Measurements from ENCODE around the gene PLCH1. TPM values are rescaled to one million over a fixed set of nuclear protein-coding genes. Genes with fewer than 3 reads are reported as not detected.

The PLCH1 gene
- total RNA-seq, 1 experiment from 2014 or later, result 0.34 TPM

DNA sequence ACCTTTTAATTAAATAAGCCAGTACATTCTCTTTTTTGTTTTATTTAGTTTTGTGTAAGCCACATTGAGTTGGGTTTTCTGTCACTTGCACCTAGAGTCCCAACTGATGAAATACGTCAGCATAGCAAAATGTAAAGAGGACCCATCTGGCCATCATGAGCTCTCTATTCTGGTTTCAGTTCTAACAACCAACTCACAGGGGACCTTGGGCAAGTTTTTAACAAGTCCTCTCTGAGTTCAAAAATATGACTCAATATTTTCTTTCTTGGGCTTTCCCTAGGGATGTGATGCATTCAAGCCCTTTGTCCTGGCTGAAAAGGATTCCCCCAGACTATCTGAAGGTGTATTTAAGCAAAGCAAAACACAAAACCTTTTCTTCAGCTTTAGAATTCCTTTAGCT lies 32.9 kb downstream of the PLCH1 start:
- H3K9me3 ChIP-seq (ENCODE audit: low read length), result no peaks in the 10 kb centered on the region
- peak; percentile 32 for DNase-seq
- H3K79me2 ChIP-seq (ENCODE audit: low read length), result no peaks in the 10 kb centered on the region
- H4K20me1 ChIP-seq (ENCODE audit: insufficient read depth, low read depth, low read length), result no peaks in the 10 kb centered on the region
- no peak overlapping the region for H3K4me2 ChIP-seq (ENCODE audit: low read depth, low read length, poor library complexity, severe bottlenecking)
- H2AFZ ChIP-seq (ENCODE audit: low read length), result no peak overlapping the region
- H3K27ac ChIP-seq (ENCODE audit: low read length), result no peak overlapping the region
- H3K4me1 ChIP-seq (ENCODE audit: low read length), result peaks cover 9% of the 10 kb centered on the region
- no peak overlapping the region for H3K4me3 ChIP-seq (ENCODE audit: low read length)
- no peak overlapping the region for H3K9ac ChIP-seq (ENCODE audit: low read length)
- no peaks in the 10 kb centered on the region for H3K36me3 ChIP-seq (ENCODE audit: insufficient read depth, low read length)
- H3K27me3 ChIP-seq (ENCODE audit: low read length), result no peaks in the 10 kb centered on the region
- H3K9me2 ChIP-seq (replicated peaks; ENCODE audit: insufficient read depth, low read length), result no peaks in the 10 kb centered on the region

DNA sequence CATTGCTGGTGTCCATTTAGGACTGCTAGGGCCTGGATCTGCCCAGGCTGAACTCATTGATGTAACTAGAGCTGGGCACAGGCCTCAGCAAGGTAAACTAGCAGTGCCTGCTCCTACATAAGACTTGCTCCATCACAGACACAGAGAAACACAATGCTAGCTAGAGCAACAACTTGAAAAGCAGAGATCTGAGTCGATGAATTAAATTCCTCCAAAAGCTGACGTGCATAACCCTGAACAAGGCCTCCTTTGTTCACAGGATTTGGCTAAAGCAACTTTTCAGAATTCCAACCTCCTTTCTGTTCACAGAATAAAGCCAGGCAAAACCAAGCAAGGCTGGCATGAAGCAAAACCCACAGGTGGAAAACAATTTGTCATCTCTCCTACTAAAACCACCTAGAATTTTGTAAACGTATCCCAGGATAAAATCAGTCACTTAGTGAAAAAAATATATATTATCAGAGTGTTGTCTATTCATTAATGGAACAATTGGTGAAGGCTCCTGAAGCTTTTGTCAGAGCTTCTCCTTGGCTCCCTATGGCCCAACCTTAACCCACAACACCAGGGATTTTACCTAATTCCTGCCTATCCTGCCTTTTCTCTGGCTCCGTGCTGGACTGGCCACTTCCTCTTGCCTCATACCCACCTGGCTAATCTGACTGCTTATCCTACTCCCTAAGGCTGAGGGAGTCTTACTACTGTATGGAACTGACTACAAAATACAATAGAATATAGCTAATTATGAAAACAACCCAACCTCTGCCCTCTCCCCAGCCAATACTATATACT lies 39.9 kb downstream of the PLCH1 start:
- no peak overlapping the region for H3K4me2 ChIP-seq (ENCODE audit: low read depth, low read length, poor library complexity, severe bottlenecking)

DNA sequence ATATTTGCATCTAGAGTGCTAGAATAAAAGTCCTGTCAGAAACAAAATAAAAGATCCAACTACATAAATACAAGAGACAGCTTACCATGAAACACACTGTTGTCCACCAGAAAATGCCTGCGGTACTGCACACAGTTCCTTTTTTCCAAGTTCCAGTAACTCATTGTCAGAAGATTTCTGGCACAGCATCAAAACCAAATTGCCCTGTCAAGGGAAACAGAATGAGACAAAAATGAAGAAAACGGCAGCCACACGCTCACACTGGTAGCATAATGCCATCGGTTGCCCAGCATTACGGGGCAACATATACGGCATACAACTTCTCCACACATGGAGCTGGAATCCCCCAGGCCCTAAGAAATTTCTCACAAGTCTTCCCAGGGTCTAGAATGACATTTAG lies 40.8 kb downstream of the PLCH1 start:
- Histone ChIP-seq H3K9me2 (replicated peaks; ENCODE audit: insufficient read depth, low read length) (no peaks in the 10 kb centered on the region), H3K4me2 (ENCODE audit: low read depth, low read length, poor library complexity, severe bottlenecking) (no peak overlapping the region), H2AFZ (ENCODE audit: low read length) (no peak overlapping the region), H3K27me3 (ENCODE audit: low read length) (no peaks in the 10 kb centered on the region), H3K4me1 (ENCODE audit: low read length) (no peaks in the 10 kb centered on the region), H4K20me1 (ENCODE audit: insufficient read depth, low read depth, low read length) (no peaks in the 10 kb centered on the region), H3K4me3 (ENCODE audit: low read length) (no peak overlapping the region), H3K27ac (ENCODE audit: low read length) (no peak overlapping the region), H3K79me2 (ENCODE audit: low read length) (no peaks in the 10 kb centered on the region), H3K36me3 (ENCODE audit: insufficient read depth, low read length) (no peaks in the 10 kb centered on the region), H3K9me3 (ENCODE audit: low read length) (no peaks in the 10 kb centered on the region), H3K9ac (ENCODE audit: low read length) (no peak overlapping the region)
- peak; percentile 19 for DNase-seq

More for the DNA sequence above, 39.9 kb downstream of the PLCH1 start:
- no peak overlapping the region for H3K9ac ChIP-seq (ENCODE audit: low read length)
- H3K4me3 ChIP-seq (ENCODE audit: low read length), result no peak overlapping the region
- no peaks in the 10 kb centered on the region for H3K9me3 ChIP-seq (ENCODE audit: low read length)
- no peaks in the 10 kb centered on the region for H4K20me1 ChIP-seq (ENCODE audit: insufficient read depth, low read depth, low read length)
- no peaks in the 10 kb centered on the region for H3K9me2 ChIP-seq (replicated peaks; ENCODE audit: insufficient read depth, low read length)
- no peaks in the 10 kb centered on the region for H3K79me2 ChIP-seq (ENCODE audit: low read length)
- no peaks in the 10 kb centered on the region for H3K4me1 ChIP-seq (ENCODE audit: low read length)
- no peak overlapping the region for H2AFZ ChIP-seq (ENCODE audit: low read length)
- H3K27me3 ChIP-seq (ENCODE audit: low read length), result no peaks in the 10 kb centered on the region
- H3K36me3 ChIP-seq (ENCODE audit: insufficient read depth, low read length), result no peaks in the 10 kb centered on the region
- DNase-seq, result no peak
- no peak overlapping the region for H3K27ac ChIP-seq (ENCODE audit: low read length)

DNA sequence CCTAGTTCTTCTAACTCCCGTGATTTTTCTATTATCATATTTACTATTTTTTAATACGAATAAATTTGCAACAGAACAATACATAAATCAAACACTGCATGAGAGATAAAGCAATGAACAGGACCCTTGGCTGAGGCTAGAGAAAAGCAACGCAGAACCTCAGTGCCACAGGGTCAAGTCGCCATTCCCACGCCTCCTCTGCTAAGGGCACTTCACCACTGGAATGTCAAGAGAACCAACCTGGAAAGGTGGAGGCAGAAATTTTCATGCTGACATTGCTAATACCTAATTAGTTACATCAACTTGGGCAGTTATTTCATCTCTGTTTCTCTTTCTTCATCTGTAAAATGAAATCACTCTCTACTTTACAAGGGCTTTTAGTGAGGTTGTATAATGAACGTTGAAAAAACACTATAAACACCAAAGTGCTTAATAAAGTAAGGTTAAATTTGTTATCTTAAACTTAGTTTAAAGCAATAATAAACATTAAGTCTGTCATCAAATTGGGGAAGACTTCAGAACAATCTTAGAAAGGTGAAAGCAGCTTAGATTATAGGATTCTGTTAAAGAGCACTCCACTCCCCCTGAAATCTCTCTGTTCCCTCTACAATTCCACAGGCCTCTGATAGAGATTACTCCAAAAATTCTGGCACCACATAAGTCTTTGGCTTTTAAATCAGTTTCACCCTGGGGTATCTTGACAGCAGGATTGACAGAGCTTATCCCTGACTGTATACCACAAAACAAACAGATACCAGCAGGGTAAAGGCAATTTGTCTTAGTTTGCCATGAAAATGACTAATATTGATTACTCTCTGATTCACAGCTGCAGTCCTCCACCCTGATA lies 41.9 kb downstream of the PLCH1 start:
- Histone ChIP-seq H3K36me3 (ENCODE audit: insufficient read depth, low read length) (no peaks in the 10 kb centered on the region), H3K9me2 (replicated peaks; ENCODE audit: insufficient read depth, low read length) (no peaks in the 10 kb centered on the region), H3K4me3 (ENCODE audit: low read length) (no peak overlapping the region), H3K4me1 (ENCODE audit: low read length) (no peaks in the 10 kb centered on the region), H3K27me3 (ENCODE audit: low read length) (no peaks in the 10 kb centered on the region), H4K20me1 (ENCODE audit: insufficient read depth, low read depth, low read length) (no peaks in the 10 kb centered on the region), H3K27ac (ENCODE audit: low read length) (no peak overlapping the region), H3K9ac (ENCODE audit: low read length) (no peak overlapping the region), H3K9me3 (ENCODE audit: low read length) (no peaks in the 10 kb centered on the region), H2AFZ (ENCODE audit: low read length) (no peak overlapping the region), H3K4me2 (ENCODE audit: low read depth, low read length, poor library complexity, severe bottlenecking) (no peak overlapping the region), H3K79me2 (ENCODE audit: low read length) (no peaks in the 10 kb centered on the region)
- DNase-seq, result peak; percentile 35

DNA sequence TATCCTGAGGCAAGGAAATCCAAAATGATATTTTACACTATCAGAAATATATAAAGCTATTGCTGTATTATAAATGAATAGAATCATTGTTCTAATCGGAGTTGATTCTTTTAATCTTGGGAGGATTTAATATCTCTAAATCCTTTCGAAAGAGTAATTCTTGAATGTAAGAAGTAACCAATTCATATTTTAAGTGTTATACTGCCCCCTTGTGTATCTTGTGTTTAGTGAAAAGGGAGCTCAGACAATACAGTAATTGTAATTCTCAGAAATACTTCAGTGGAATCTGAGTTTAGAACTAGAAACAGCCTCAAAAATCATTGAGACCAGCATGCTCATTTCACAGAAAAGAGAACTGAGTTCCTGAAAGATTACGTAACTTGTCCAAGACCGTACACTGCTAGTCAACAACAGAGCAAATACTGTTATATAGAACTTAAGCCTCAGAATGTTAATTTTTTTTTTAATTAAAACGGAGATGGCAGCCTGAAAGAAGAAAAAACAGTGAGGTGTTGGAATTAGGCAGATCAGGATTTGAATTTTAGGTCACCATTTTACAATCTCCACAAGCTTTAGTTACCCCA lies 42.9 kb downstream of the PLCH1 start:
- Histone ChIP-seq H3K4me2 (ENCODE audit: low read depth, low read length, poor library complexity, severe bottlenecking) (no peak overlapping the region), H2AFZ (ENCODE audit: low read length) (no peak overlapping the region), H3K9me2 (replicated peaks; ENCODE audit: insufficient read depth, low read length) (no peaks in the 10 kb centered on the region), H3K9ac (ENCODE audit: low read length) (no peak overlapping the region), H3K36me3 (ENCODE audit: insufficient read depth, low read length) (no peaks in the 10 kb centered on the region), H3K4me3 (ENCODE audit: low read length) (no peak overlapping the region), H3K27me3 (ENCODE audit: low read length) (no peaks in the 10 kb centered on the region), H3K27ac (ENCODE audit: low read length) (no peak overlapping the region), H3K9me3 (ENCODE audit: low read length) (no peaks in the 10 kb centered on the region), H3K4me1 (ENCODE audit: low read length) (no peaks in the 10 kb centered on the region), H4K20me1 (ENCODE audit: insufficient read depth, low read depth, low read length) (no peaks in the 10 kb centered on the region), H3K79me2 (ENCODE audit: low read length) (no peaks in the 10 kb centered on the region)
- DNase-seq, result peak; percentile 90

DNA sequence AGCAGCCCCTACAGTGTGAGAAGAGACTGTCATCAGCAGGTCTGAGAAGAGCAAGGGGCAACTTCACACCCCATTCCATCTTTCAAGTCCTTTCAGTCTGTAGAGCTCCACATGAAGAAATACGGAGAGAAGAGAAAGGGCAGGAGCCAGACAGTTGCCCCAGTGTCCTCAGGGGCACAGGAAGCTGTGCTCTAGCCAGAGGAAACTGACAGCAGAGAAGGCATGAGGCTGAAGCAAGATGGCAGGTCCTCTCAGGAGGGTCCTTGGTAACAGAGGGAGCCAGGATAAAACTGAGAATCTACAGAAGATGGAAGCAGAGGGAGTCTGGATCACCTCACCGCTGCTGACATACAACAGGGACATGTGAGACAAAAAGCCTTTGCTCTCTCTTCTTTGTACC lies 47.3 kb downstream of the PLCH1 start:
- H3K4me3 ChIP-seq (ENCODE audit: low read length), result no peak overlapping the region
- H3K36me3 ChIP-seq (ENCODE audit: insufficient read depth, low read length), result no peaks in the 10 kb centered on the region
- DNase-seq, result no peak
- H2AFZ ChIP-seq (ENCODE audit: low read length), result no peak overlapping the region
- no peaks in the 10 kb centered on the region for H3K27me3 ChIP-seq (ENCODE audit: low read length)
- H3K4me1 ChIP-seq (ENCODE audit: low read length), result no peaks in the 10 kb centered on the region
- H3K79me2 ChIP-seq (ENCODE audit: low read length), result no peaks in the 10 kb centered on the region
- H3K9ac ChIP-seq (ENCODE audit: low read length), result no peak overlapping the region
- no peaks in the 10 kb centered on the region for H3K9me3 ChIP-seq (ENCODE audit: low read length)
- H3K27ac ChIP-seq (ENCODE audit: low read length), result no peak overlapping the region
- H3K9me2 ChIP-seq (replicated peaks; ENCODE audit: insufficient read depth, low read length), result no peaks in the 10 kb centered on the region
- H3K4me2 ChIP-seq (ENCODE audit: low read depth, low read length, poor library complexity, severe bottlenecking), result no peak overlapping the region
- no peaks in the 10 kb centered on the region for H4K20me1 ChIP-seq (ENCODE audit: insufficient read depth, low read depth, low read length)

DNA sequence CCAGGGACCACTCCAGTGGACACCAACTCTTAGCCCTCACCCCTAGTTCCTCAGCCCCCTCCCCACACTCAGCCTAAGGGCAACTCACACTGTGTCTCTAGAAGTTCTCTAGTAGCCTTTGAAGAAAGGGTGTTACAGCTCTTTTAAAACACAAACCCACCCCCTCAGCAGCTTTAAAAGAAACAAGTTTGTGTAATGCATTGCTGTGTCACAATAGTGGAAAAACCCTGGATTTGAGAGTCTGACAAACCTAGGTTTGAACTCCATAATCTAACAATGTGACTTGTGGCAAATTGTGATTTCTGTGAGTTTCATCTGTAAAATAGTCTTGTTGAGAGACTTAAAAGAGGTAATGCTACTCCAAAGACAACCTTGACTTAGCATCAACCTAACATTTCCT lies 54.0 kb downstream of the PLCH1 start:
- no peak overlapping the region for H3K9ac ChIP-seq (ENCODE audit: low read length)
- H3K36me3 ChIP-seq (ENCODE audit: insufficient read depth, low read length), result no peaks in the 10 kb centered on the region
- DNase-seq, result no peak
- H4K20me1 ChIP-seq (ENCODE audit: insufficient read depth, low read depth, low read length), result no peaks in the 10 kb centered on the region
- no peaks in the 10 kb centered on the region for H3K4me1 ChIP-seq (ENCODE audit: low read length)
- no peak overlapping the region for H3K4me2 ChIP-seq (ENCODE audit: low read depth, low read length, poor library complexity, severe bottlenecking)
- no peaks in the 10 kb centered on the region for H3K9me2 ChIP-seq (replicated peaks; ENCODE audit: insufficient read depth, low read length)
- H2AFZ ChIP-seq (ENCODE audit: low read length), result no peak overlapping the region
- no peaks in the 10 kb centered on the region for H3K79me2 ChIP-seq (ENCODE audit: low read length)
- H3K27me3 ChIP-seq (ENCODE audit: low read length), result 0 out of 2 replicates have a peak, but pooled peaks cover 3% of the 10 kb centered on the region
- no peak overlapping the region for H3K27ac ChIP-seq (ENCODE audit: low read length)
- H3K9me3 ChIP-seq (ENCODE audit: low read length), result no peaks in the 10 kb centered on the region
- no peak overlapping the region for H3K4me3 ChIP-seq (ENCODE audit: low read length)

DNA sequence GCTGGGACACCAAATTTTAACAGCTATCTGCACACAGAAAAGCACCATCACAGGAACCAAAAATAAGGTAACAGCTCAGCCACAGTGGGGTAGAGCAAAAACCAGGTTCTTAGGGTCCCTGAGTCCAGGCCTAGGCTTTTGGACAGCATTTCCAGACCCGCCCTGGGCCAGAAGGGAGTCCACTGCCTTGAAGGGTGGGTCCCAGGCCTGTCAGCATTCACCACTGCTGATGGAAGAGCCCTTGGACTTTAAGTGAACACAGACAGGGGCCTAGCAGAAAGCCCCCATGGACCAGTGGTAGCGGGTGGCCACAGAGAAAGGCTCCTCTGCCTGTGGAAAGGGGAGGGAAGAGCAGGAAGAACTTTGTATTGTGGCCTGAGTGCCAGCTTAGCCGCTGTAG lies 56.4 kb downstream of the PLCH1 start:
- Histone ChIP-seq H3K9ac (ENCODE audit: low read length) (no peak overlapping the region), H3K27me3 (ENCODE audit: low read length) (0 out of 2 replicates have a peak, but pooled peaks cover 3% of the 10 kb centered on the region), H3K36me3 (ENCODE audit: insufficient read depth, low read length) (no peaks in the 10 kb centered on the region), H3K4me2 (ENCODE audit: low read depth, low read length, poor library complexity, severe bottlenecking) (no peak overlapping the region), H3K79me2 (ENCODE audit: low read length) (no peaks in the 10 kb centered on the region), H2AFZ (ENCODE audit: low read length) (no peak overlapping the region), H3K27ac (ENCODE audit: low read length) (no peak overlapping the region), H3K4me1 (ENCODE audit: low read length) (no peaks in the 10 kb centered on the region), H3K4me3 (ENCODE audit: low read length) (no peak overlapping the region), H3K9me3 (ENCODE audit: low read length) (no peaks in the 10 kb centered on the region), H4K20me1 (ENCODE audit: insufficient read depth, low read depth, low read length) (no peaks in the 10 kb centered on the region), H3K9me2 (replicated peaks; ENCODE audit: insufficient read depth, low read length) (no peaks in the 10 kb centered on the region)
- DNase-seq, result no peak

Data from Karpas-422 (cell line).